CD4-positive, alpha-beta T cell treated with Interleukin-10 for 1 hour (primary cell): ENCODE data around the gene TRIP13.
"Not testable (repeated sequence)": the region's sequence is repeated elsewhere in the genome, so short reads cannot be mapped to it uniquely, and the experiment has no call there.

Experiments used
- DNase-seq: peaks from one replicate; pipeline ENCODE4 v3.0.0-alpha.2; 2020

The TRIP13 gene

DNA sequence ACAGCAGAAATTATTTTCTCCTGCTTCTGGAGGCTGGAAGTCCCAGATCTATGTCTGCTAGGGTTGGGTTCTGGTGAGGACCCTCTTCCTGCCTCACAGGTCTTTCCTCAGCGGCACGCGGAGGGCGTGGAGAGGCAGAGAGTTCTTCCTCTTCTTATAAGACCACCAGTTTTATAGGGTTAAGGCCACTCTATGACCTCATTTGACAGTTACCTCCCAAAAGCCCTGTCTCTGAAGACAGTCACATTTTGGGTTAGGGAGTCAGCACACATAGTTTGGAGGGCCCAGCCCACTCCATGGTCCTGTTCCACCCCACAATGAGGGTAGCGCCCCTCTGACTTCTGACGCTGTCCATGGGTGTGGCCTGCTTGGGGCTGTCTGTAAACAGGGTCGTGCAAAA lies 46.7 kb downstream of the TRIP13 start:
- DNase-seq, result no peak

DNA sequence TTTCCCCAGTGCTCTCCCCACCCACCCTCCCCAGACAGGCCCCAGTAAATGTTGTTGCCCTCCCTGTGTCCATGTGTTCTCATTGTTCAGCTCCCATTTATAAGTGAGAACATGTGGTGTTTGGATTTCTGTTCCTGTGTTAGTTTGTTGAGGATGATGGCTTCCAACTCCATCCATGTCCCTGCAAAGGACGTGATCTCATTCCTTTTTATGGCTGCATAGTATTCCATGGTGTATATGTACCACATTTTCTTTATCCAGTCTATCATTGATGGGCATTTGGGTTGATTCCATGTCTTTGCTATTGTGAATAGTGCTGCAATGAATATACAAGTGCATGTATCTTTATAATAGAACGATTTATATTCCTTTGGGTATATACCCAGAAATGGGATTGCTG lies 48.1 kb downstream of the TRIP13 start:
- DNase-seq, result not testable (repeated sequence)

GRCh38 chr5:943201-943917 lies 50.7 kb downstream of the TRIP13 start:
- no peak for DNase-seq

GRCh38 chr5:943918-944620 lies 51.4 kb downstream of the TRIP13 start:
- DNase-seq, result no peak

GRCh38 chr5:944621-944927 lies 51.9 kb downstream of the TRIP13 start:
- DNase-seq, result no peak

- DNase-seq, result no peak
Measured at GRCh38 chr5:944992-945685, 52.5 kb downstream of the TRIP13 start.

- DNase-seq, result no peak
Measured at GRCh38 chr5:945691-946551, 53.2 kb downstream of the TRIP13 start.

DNA sequence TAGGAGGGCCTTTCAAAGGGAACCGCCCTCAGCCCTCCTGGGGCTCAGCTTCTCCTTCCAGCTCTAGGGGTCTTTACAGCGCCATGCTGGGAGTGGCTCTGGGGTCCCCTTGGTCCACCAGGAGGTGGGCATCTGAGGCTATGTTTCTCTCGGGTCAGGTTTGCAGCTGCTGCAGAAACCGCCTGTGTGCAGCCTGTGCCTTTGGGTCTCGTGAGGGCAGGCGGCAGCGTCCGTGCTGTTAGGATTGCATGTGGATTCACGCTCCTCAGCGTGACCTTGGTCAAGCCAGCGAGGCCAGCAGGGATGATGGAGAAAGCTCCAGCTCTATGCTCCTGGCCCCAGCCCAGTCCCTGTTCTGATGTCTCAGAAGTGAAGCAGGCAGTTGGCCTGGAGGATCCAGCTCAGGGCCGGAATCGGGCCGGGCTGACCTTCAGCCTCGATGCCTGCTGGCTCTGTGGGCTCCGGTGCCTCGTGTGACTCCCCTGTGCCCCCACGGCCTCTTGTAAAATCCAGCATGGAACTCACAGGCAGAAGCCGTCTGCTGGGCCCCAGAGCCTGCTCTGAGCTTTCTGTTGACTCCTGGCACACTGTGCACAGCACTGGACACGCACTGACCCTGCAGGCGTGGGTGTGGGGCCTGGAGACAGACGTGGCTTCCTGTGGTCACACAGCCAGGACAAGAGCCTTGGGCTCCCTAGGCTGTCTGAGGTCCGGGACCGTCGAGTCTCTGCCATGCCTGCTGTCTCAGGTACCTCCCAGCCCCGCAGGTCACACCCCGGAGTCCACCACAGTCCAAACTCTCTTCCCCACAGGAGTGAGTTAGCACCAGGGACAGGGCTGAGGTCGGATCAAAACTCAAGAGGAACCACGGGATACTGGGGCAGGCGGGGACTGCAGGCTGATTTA lies 54.3 kb downstream of the TRIP13 start:
- no peak for DNase-seq

DNA sequence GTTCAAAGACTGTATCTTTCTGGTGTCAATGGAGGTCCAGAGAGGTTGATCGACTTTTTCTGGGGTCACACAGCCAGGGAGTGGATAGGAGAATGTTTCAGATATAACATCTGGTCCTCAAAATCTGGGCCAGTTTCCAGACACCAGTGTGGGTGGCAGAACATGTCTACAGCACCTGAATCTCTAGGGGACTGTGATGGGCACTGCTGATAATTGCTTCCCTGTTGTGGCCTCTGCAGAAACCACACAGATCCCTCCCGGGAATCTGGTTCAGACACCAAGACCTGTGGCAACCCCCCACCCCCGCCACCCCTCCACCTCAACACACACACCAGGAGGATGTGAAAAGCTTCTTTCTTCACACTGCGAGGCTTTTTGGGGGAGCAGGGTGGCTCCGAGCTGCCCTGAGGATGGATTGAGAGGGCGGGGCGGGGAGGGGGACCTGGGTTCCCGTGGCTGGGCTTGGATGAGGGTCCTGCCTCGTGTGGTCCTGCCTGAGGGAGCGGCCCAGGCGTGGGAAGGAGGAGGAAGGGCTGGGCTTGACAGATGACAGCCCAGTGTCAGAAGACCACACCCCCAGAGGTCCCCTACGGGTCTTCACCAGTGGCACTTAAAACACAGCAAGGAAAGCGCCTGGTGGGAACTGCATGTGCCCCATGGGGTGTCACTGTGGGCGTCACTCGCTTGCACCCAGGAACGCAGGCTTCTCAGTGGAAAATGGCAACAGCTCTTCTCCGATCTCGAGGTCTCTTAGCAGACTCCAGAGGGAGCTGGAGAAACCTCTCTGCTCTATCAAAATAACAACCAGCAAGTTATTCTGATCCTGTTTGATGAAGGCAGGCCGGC lies 55.2 kb downstream of the TRIP13 start:
- no peak for DNase-seq

DNA sequence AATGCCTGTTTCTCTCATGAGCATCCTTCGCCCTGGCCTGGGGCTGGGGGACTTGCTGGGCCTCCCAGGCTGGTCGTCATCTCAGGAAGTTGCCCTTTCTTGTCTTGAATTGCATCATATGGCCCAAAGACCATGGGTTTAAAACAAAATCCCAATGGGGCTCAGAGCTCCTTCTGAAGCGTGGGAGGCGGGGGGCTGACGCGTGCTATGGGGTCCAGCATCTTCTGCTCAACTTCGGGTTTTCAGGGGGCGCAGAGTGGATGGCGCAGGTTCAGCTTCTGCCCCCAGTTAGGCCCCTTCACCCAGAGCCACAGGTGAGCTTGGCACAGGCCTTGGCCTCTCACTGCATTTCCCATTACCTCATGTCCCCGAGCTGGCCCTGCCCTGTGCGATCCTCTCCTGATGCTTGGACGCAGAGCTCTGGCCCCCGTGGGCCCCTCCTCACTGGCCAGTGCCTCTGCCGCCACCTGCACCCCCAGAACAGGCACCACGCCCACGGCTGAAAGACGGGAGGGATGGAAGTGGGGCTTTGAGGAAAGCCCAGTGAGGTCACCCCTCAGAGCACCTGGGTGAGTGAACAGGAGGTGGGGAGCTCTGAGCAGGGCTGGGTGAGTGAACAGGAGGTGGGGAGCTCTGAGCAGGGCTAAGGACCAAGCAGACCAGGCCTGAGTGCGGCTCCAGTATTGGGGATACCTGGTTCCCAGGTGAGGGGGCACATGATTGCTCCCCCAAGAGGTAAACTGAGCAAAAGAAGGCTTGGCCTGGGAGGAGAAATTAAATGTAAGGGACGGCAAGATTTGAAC lies 56.0 kb downstream of the TRIP13 start:
- no peak for DNase-seq

DNA sequence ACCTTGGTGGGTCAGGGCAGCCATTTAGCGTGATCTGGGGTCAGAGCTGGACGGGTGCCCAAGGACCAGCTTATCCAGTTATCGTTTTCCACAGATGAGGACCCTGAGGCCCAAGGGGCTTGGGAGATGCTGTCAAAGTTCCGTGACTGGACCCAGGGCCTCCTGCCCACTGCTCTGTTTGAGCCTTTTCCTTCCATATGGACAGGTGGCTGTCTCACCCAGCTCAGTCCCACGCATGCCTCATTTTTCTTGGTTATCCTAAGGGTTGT lies 56.5 kb downstream of the TRIP13 start:
- no peak for DNase-seq

GRCh38 chr5:949815-950560 lies 57.3 kb downstream of the TRIP13 start:
- no peak for DNase-seq

GRCh38 chr5:951940-952596 lies 59.4 kb downstream of the TRIP13 start:
- no peak for DNase-seq

- DNase-seq, result no peak
Measured at GRCh38 chr5:952597-953271, 60.0 kb downstream of the TRIP13 start.

- no peak for DNase-seq
Measured at GRCh38 chr5:953535-954449, 61.1 kb downstream of the TRIP13 start.

DNA sequence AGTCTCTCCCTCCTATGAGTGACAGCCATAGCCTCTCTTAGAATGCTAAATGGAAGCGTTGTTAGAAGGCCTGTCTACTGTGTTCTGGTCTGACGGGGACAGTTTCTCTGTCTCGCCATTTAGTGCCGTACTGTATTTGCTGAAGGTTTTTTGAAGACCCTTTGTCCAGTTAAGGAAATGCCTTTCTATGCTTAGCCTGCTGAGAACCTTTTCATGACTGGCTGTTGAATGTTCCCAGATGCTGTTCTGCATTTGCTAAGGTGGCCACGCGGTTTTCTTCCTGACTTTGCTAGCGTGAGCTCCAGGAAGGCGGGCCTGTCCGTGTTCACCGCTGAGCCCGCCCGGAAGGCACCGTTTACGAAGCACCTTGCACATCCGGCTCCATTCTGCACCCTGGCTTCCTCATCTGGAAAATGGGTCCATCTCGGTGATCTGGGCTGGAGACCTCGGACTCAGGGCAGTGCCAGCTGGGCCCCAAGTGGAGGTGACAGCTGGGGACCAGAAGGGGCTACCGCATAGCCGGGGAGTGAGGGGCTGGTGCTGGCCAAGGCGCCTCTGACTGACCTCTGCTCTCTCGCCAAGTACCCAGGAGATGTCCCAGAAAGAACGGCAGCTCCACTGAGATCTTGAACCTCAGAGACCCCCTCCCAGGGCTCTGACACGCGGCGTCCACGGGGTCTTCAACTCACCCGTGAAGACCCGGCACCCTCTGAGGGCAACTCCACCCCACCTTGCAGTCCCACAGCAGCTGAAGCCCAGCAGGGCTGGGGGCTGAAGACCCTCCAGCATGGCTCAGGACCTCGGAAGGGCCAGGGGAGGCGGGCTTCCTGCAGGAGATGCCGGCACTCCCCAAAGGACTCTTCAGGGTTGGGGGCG lies 63.4 kb downstream of the TRIP13 start:
- no peak for DNase-seq
